Upper lobe of right lung (tissue), 1 donor: ENCODE data around the gene AADACL2. TPM values are rescaled to one million over a fixed set of nuclear protein-coding genes. Genes with fewer than 3 reads are reported as not detected.

Experiments
- ATAC-seq: fragments of 200-7000 bp; cut with Tn5 transposase; one replicate; pipeline ENCODE4 v1.9.1; 2020; ENCODE audit warnings: mild to moderate bottlenecking, moderate library complexity
- DNase-seq: peaks from one replicate; pipeline ENCODE4 v3.0.0-alpha.2; 2020
- H3K27ac ChIP-seq: fragments of 200-600 bp; one replicate; pipeline ENCODE4 v1.8.0; 2022
- H3K27me3 ChIP-seq: fragments of 200-600 bp; one replicate; pipeline ENCODE4 v1.8.0; 2022; ENCODE audit warnings: mild to moderate bottlenecking
- H3K36me3 ChIP-seq: fragments of 200-600 bp; one replicate; pipeline ENCODE4 v1.8.0; 2022
- H3K4me1 ChIP-seq: fragments of 200-600 bp; one replicate; pipeline ENCODE4 v1.8.0; 2022
- H3K4me3 ChIP-seq: fragments of 200-600 bp; one replicate; pipeline ENCODE4 v1.8.0; 2022; ENCODE audit warnings: mild to moderate bottlenecking
- H3K9me3 ChIP-seq: fragments of 200-600 bp; one replicate; pipeline ENCODE4 v1.8.0; 2022
- intact Hi-C: fragments of 100-400 bp; cut with DNase I; formaldehyde crosslinking; loops from one replicate; pipeline ENCODE4 v1.11.0; 2022
- long read RNA-seq: library from polyadenylated mRNA; unstranded; transcript quantifications from one replicate; pipeline ENCODE4 v2.0.0, GENCODE V29; 2021
- total RNA-seq: library from RNA; stranded (reverse); fragmentation: NEBNext Ultra II Directional; extraction: Animal tissue kit (Norgen Biotek cat#: 25700); gene quantifications from one replicate; pipeline ENCODE4 v1.2.1, GENCODE V29; 2021
- TF ChIP-seq, protein P1 (sequence below): fragments of 200-600 bp; IDR thresholded peaks from one replicate; pipeline ENCODE4 v1.8.0; 2022; ENCODE audit warnings: antibody characterized with exemption
- donor health status: DM: no; HTN: yes; CAD: no; lungs with severe emphysema.

The AADACL2 gene, protein sequence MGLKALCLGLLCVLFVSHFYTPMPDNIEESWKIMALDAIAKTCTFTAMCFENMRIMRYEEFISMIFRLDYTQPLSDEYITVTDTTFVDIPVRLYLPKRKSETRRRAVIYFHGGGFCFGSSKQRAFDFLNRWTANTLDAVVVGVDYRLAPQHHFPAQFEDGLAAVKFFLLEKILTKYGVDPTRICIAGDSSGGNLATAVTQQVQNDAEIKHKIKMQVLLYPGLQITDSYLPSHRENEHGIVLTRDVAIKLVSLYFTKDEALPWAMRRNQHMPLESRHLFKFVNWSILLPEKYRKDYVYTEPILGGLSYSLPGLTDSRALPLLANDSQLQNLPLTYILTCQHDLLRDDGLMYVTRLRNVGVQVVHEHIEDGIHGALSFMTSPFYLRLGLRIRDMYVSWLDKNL
- not detected for total RNA-seq
- long read RNA-seq: 0 reads

DNA sequence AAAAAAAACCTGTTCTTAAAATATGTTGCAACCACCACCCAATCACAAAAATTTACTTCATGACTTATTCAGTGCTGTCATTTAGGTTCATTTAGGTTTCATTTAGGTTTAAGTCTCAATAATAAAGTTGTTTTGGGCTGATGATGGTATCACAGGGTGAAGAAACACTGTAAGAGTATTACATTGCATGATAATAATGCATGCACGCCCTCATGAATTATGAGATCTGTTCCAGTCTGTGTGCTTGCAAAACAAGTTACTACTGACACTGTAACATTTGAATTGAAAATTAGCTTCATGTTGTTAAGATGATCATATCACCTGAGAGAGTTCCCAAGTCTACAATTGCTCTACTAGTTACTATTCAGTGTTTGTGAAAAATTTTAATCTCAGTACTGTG lies at the start of gene AADACL2:
AADACL2 (plus strand) TSS at position 315 of the 400 bp plus-strand sequence. CDS start 109 bp downstream, outside the sequence.
- Histone ChIP-seq H3K27me3 (no peaks in the 10 kb centered on the region), H3K9me3 (no peaks in the 10 kb centered on the region), H3K27ac (no peak within 1 kb of the TSS), H3K4me3 (no peak within 1 kb of the TSS), H3K36me3 (no peaks in the 10 kb centered on the region), H3K4me1 (no peaks in the 10 kb centered on the region)
- ATAC-seq (no peak), DNase-seq (no peak)
- intact Hi-C loops: no loop called here
- TF ChIP-seq, protein P1, sequence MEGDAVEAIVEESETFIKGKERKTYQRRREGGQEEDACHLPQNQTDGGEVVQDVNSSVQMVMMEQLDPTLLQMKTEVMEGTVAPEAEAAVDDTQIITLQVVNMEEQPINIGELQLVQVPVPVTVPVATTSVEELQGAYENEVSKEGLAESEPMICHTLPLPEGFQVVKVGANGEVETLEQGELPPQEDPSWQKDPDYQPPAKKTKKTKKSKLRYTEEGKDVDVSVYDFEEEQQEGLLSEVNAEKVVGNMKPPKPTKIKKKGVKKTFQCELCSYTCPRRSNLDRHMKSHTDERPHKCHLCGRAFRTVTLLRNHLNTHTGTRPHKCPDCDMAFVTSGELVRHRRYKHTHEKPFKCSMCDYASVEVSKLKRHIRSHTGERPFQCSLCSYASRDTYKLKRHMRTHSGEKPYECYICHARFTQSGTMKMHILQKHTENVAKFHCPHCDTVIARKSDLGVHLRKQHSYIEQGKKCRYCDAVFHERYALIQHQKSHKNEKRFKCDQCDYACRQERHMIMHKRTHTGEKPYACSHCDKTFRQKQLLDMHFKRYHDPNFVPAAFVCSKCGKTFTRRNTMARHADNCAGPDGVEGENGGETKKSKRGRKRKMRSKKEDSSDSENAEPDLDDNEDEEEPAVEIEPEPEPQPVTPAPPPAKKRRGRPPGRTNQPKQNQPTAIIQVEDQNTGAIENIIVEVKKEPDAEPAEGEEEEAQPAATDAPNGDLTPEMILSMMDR: no peak

DNA sequence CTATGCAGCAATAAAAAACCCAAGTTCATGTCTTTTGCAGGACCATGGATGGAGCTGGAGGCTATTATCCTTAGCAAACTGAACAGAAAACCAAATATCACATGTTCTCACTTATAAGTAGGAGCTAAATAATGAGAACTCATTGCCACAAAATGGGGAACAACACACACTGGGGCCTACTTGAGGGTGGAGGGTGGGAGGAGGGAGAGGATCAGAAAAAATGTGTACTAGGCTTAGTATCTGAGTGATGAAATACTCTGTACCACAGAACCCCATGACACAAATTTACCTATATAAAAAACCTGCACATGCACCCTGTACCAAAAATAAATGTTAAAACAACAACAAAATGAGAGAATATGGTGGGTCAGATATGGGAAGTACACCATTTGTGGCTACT lies 49.6 kb upstream of the AADACL2 start:
- H3K36me3 ChIP-seq: no peaks in the 10 kb centered on the region
- TF ChIP-seq, protein P1: no peak
- no peaks in the 10 kb centered on the region for H3K27me3 ChIP-seq
- no peak overlapping the region for H3K4me3 ChIP-seq
- no peak for DNase-seq
- ATAC-seq: no peak
- H3K27ac ChIP-seq: no peak overlapping the region
- no peaks in the 10 kb centered on the region for H3K4me1 ChIP-seq
- no peaks in the 10 kb centered on the region for H3K9me3 ChIP-seq
- intact Hi-C loops: no loop called here

DNA sequence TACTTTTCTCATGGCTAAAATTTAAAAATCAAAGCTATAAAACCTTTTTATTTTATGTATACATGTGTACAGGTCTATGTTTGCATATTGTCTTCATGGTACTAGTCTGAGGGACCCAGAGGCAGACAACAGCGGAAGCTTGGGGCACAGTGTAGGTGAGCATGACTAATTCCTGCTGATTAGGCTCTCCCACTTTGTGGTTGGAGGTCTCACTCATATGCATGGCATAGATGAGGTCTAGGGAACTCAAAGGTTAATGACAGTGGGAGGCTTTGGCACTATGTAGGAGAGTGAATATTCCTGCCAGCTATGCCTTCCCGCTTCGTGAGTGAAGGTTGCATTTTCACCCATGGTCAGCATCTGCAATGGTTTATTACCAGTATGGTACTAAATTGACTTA lies 47.5 kb upstream of the AADACL2 start:
- H3K27me3 ChIP-seq: no peaks in the 10 kb centered on the region
- H3K4me3 ChIP-seq: no peak overlapping the region
- intact Hi-C loops: no loop called here
- ATAC-seq (no peak), DNase-seq (no peak)
- no peaks in the 10 kb centered on the region for H3K9me3 ChIP-seq
- H3K27ac ChIP-seq: no peak overlapping the region
- TF ChIP-seq, protein P1: no peak
- no peaks in the 10 kb centered on the region for H3K36me3 ChIP-seq
- no peaks in the 10 kb centered on the region for H3K4me1 ChIP-seq

DNA sequence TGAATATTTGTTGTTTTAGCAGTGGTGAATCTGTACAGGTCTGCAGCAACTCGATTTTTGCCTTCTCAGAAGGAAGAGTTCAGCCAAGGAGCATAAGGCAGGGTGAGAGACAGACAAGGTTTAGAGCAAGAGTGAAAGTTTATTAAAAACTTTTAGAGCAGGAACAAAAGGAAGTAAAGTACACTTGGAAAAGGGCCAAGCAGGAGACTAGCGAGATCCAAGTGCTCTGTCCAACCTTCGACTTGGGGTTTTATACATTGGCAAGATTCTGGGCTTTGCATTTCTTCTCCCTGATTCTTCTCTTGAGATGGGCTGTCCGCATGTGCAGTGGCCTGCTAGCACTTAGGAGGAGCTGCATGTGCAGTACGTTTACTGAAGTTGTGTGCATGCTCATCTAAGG lies 46.7 kb upstream of the AADACL2 start:
- H3K27me3 ChIP-seq: no peaks in the 10 kb centered on the region
- no peak overlapping the region for H3K27ac ChIP-seq
- H3K36me3 ChIP-seq: no peaks in the 10 kb centered on the region
- H3K4me1 ChIP-seq: no peaks in the 10 kb centered on the region
- TF ChIP-seq, protein P1: no peak
- ATAC-seq (no peak), DNase-seq (no peak)
- intact Hi-C loops: no loop called here
- H3K9me3 ChIP-seq: no peaks in the 10 kb centered on the region
- no peak overlapping the region for H3K4me3 ChIP-seq

DNA sequence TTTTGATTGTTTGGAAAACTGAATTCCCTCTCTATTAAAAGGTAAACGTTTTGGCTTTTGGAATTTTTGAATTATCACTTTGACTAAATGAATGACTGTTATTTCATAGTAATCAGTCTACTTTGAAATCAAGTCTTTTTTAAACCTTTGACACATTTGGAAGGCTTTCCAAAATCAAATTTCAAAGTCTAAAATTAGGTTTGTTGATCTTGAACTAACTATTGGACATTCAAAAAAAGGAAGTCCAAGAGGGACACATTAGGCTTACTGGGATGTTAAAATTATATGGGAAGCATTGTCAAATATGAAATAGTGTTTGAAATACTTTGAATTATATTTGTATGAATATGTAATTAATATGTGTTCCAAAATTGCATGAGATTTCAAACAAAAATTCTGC lies 45.2 kb upstream of the AADACL2 start:
- no peaks in the 10 kb centered on the region for H3K4me1 ChIP-seq
- DNase-seq (no peak), ATAC-seq (no peak)
- intact Hi-C loops: no loop called here
- H3K9me3 ChIP-seq: no peaks in the 10 kb centered on the region
- H3K27ac ChIP-seq: no peak overlapping the region
- TF ChIP-seq, protein P1: no peak
- no peaks in the 10 kb centered on the region for H3K36me3 ChIP-seq
- no peaks in the 10 kb centered on the region for H3K27me3 ChIP-seq
- H3K4me3 ChIP-seq: no peak overlapping the region
